ENCODE measurements around the gene OBP2A.
A peak's percentile ranks its signal among the peaks of the same experiment; 100 is the strongest.

OBP2A gene

DNA sequence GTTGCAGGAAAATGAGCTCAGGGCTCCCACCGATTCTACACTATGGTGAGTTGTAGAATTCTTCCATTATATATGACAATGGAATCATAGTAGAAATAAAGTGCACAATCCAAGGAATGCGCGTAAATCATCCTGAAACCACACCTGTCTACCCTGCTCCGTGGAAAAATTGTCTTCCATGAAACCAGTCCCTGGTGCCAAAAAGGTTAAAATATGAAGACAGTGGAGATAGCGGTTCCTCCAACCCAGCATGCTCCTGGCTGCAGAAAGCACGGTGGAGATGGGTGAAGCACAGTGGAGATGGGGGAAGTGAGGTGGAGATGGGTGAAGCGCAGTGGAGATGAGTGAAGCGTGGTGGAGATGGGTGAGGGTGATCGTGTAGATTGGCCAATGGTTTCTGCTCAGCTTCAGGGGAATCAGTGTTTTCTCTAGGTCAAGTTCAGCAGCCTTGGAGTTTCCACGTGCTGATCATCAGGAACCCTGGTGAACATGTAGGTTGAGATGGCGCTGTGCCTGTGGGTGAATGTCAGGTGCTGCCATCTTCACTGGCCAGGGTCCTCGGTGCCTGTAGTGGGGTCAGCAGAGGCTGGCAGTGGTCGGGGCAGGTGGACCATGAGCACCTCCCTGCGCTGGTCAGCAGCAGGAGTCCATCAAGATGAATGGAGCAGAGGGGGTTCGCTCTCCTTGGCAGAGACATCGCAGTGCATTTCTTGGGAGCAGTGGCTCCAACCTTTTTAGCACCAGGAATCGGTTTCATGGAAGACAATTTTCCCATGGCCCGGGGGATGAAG is 35.9 kb downstream of the OBP2A start:
- Mint-ChIP-seq H3K27ac (no peak overlapping the region), H3K36me3 (no peaks in the 10 kb centered on the region), H3K4me1 (no peaks in the 10 kb centered on the region), H3K4me3 (no peak overlapping the region), H3K9me3 (no peaks in the 10 kb centered on the region), H3K27me3 (peaks cover 3% of the 10 kb centered on the region)
- CTCF ChIA-PET = no interaction called here
- no peak for DNase-seq

DNA sequence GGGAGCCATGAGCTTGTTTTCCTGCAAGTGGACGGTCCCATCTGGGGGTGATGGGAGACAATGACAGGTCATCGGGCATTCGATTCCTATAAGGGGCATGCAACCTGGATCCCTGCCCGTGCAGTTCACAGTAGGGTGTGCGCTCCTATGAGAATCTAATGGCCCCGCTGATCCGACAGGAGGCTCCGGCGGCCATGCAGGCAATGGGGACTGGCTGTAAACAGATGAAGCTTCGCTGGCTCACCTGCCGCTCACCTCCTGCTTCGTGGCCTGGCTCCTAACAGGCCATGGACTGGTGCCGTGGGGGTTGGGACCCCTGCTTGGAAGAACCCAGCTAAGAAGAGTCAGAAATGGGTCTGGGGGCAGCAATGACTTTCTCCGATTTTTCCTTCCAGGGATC is 36.6 kb downstream of the OBP2A start:
- Mint-ChIP-seq H3K27ac (no peak overlapping the region), H3K27me3 (peaks cover 3% of the 10 kb centered on the region), H3K36me3 (no peaks in the 10 kb centered on the region), H3K4me1 (no peaks in the 10 kb centered on the region), H3K9me3 (no peaks in the 10 kb centered on the region), H3K4me3 (no peak overlapping the region)
- DNase-seq = no peak
- CTCF ChIA-PET = no interaction called here

DNA sequence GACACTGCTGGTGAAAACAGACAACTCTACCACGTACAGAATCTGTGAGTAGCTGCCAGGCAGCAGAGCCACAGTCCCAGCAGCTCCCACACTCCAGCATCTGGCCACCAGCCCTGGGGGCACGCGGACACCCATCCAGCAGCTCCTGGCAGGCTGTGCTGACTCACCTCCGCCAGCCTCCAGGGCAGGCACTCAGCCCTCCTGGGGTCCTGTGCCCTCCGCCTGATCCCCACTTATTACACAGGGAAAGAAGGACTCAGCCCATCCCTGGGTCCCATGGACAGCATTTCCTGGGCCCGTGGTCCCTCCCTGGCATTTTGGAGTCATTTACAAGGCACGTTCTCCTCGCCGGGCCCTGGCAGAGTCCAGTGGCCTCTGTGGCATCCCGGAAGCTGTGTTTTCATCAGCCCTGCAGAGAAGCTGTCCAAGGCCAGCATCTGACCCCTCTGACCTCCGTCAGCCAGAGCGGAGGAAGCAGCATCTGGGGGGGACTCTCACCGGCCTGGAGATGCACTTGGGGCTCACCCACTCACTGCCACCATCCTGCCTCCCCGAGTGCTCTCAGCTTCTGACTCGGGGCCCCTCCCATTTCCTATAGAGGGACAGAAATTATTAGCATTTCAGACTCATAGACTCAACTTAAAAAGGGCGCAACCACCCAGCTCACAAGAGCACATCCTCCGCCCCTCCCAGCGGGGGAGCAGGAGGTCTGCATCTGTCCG is 37.2 kb downstream of the OBP2A start:
- Mint-ChIP-seq H3K27me3 (peaks cover 3% of the 10 kb centered on the region), H3K4me1 (no peaks in the 10 kb centered on the region), H3K4me3 (no peak overlapping the region), H3K36me3 (no peaks in the 10 kb centered on the region), H3K9me3 (no peaks in the 10 kb centered on the region), H3K27ac (no peak overlapping the region)
- CTCF ChIA-PET = no interaction called here
- no peak for DNase-seq

DNA sequence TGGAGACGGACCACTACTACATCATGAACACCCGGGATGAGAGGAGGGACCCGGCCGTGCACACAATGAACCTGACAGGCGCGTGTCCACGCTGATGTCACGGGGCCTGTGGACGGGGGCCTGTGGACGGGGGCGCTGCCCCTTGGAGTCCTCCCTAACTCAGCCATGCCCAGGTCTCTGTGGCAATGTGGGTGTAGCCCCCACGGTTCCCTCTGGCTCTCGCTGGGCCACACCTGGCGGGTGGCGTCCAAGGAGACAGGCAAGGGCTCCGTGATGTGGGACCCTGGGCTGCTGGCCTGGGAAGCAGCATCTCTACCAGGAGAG is 37.7 kb downstream of the OBP2A start:
- H3K4me3 Mint-ChIP-seq = no peak overlapping the region
- no peak overlapping the region for H3K27ac Mint-ChIP-seq
- no peak for DNase-seq
- no peaks in the 10 kb centered on the region for H3K4me1 Mint-ChIP-seq
- no peaks in the 10 kb centered on the region for H3K9me3 Mint-ChIP-seq
- CTCF ChIA-PET = no interaction called here
- peaks cover 3% of the 10 kb centered on the region for H3K27me3 Mint-ChIP-seq
- no peaks in the 10 kb centered on the region for H3K36me3 Mint-ChIP-seq

DNA sequence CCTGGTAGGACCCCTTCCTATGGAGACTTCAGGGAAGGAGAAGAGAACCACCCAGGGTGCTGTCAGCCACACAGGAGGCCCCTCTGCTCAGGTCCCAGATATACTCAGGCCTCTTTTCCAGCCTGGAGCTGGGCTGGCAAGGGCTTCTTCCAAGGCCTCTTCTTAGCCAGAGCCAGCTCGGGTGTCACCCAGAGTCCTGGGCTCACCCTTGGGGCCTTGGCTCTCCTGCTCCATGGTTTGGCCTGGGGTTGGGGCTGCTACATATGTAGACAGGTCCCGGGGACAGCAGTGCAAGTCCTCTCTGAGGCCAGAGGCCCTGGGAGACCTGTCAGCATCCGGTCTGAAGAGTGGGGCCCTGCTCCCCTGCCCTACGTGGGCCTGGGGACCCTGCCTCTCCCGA is 38.4 kb downstream of the OBP2A start:
- DNase-seq = no peak
- Mint-ChIP-seq H3K36me3 (no peaks in the 10 kb centered on the region), H3K27me3 (peaks cover 3% of the 10 kb centered on the region), H3K9me3 (no peaks in the 10 kb centered on the region), H3K4me3 (no peak overlapping the region), H3K27ac (no peak overlapping the region), H3K4me1 (no peaks in the 10 kb centered on the region)
- CTCF ChIA-PET = no interaction called here

DNA sequence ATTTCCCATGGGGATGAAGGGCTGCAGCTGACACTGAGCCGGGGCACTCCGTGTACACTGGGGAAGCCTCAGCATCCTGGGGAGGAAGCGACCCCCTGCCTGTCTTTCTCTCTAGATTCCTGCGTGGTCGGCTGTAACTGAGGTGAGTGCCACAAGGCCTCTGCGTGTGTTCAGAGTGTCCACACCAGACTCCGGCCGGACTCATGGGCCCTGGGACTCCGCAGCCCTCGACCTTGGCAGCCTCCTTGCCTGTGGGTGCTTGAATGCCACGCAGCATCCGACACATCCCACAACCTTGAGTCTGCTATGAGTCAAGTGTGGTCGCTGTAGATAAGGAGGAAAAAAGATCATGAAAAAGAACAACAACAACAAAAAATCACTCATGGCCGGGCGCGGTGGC is 39.0 kb downstream of the OBP2A start:
- Mint-ChIP-seq H3K9me3 (no peaks in the 10 kb centered on the region), H3K36me3 (no peaks in the 10 kb centered on the region), H3K27ac (no peak overlapping the region), H3K4me1 (no peaks in the 10 kb centered on the region), H3K4me3 (no peak overlapping the region), H3K27me3 (peaks cover 3% of the 10 kb centered on the region)
- CTCF ChIA-PET = no interaction called here
- DNase-seq = no peak

DNA sequence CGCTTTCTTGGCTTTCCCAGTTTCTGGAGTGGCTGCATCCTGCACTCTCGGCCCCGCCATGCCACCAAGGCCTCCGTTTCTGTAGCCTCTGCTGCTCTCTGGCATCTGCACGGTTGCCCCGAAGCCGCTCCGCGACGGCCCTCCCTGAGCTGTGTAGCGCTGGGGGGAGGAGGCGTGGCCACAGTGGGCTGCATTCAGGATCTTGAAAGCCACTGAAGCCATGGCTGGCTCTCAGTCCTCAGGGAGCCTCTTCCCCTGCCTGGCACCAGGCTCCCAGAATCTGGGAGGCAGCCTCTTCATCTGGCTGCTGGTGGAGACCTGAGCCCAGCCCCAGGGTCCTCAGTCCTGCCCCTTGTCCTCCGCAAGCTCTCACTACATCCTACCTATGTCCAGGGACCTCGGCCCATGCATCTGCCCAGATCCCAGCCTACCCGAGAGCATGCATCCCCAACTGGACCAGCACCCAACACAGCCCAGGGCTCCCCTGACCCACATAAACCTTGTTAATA is 40.7 kb downstream of the OBP2A start:
- CTCF ChIA-PET = no interaction called here

DNA sequence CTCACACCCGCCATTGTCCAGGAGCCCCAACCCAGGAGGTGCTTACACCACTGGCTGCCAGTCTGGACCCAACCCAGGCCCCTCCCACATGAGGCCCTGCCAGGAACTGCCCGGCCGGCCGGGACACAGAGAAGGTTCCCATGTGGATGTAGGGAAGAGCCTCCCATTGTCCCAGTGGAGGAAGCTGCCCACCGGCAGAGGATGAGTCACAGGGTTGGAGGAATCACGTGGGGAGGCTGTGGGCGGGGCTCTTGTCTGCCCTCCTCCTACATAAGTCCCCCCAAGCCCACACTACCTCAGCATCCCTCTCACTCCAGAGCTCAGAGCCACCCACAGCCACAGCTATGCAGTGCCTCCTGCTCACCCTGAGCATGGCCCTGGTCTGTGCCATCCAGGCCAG is 41.7 kb downstream of the OBP2A start:
- no peak for DNase-seq
- Mint-ChIP-seq H3K27ac (no peak overlapping the region), H3K27me3 (peaks cover 3% of the 10 kb centered on the region), H3K9me3 (no peaks in the 10 kb centered on the region), H3K4me1 (no peaks in the 10 kb centered on the region), H3K36me3 (no peaks in the 10 kb centered on the region), H3K4me3 (no peak overlapping the region)
- CTCF ChIA-PET = no interaction called here

More for the DNA sequence above, 40.7 kb downstream of the OBP2A start:
- Mint-ChIP-seq H3K4me1 (no peaks in the 10 kb centered on the region), H3K9me3 (no peaks in the 10 kb centered on the region), H3K4me3 (no peak overlapping the region), H3K36me3 (no peaks in the 10 kb centered on the region), H3K27me3 (peaks cover 3% of the 10 kb centered on the region), H3K27ac (no peak overlapping the region)
- DNase-seq = no peak

DNA sequence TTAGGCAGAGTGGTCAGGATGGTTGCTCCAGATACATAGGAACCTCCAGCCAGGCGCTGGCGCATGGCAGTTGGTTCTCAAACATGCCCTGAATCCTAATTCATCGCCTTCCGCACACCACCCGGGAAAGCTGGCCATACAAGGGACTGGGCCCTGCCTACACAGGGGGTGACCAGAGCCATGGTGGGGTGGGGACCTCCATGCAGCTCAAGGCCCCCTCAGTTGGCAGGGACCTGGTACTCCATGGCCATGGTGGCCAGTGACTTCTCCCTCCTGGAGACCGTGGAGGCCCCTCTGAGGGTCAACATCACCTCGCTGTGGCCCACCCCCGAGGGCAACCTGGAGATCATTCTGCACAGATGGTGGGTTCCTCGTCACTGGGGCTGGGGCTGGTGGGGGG is 42.4 kb downstream of the OBP2A start:
- no peaks in the 10 kb centered on the region for H3K36me3 Mint-ChIP-seq

DNA sequence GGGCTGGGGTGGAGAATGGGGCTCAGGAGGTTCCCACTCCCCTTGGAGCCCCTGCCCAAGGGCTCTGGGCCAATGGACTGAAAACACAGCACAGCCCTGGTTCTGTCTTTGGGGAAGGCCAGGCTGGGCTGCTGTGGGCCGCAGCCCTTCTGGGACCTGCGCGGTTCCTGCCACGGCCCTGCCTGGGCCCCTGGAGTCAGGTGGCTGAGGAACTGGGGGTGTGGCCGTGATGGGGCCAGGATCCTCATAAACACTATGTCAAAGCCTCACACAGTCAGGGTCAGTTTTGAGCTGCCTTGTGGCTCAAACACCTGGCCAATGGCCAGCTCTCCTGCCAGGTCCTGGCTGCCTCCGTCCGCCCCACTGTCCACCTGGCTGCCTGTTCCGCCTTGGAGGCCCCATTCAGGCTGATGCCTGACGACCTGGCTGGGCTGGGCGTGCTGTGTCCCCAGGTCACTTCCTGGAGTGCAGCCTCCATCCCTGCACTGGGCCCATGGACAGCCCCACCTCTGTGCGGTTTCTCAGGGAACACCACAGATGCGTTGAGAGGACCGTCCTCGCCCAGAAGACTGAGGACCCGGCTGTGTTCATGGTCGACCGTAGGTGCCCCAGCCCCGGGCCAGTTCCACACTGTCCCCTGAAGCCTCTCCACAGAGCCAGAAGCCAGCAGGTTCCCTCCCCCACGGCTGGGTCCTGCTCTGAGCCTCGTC is 43.1 kb downstream of the OBP2A start:
- no peaks in the 10 kb centered on the region for H3K4me1 Mint-ChIP-seq
- H3K27me3 Mint-ChIP-seq = no peaks in the 10 kb centered on the region
- no peak overlapping the region for H3K27ac Mint-ChIP-seq
- DNase-seq = peak; percentile 11
- no peak overlapping the region for H3K4me3 Mint-ChIP-seq
- H3K9me3 Mint-ChIP-seq = no peaks in the 10 kb centered on the region
- CTCF ChIA-PET = no interaction called here
- H3K36me3 Mint-ChIP-seq = no peaks in the 10 kb centered on the region

More for the DNA sequence above, 42.4 kb downstream of the OBP2A start:
- Mint-ChIP-seq H3K4me3 (no peak overlapping the region), H3K27me3 (peaks cover 3% of the 10 kb centered on the region), H3K9me3 (no peaks in the 10 kb centered on the region), H3K4me1 (no peaks in the 10 kb centered on the region), H3K27ac (no peak overlapping the region)
- DNase-seq = no peak
- CTCF ChIA-PET = no interaction called here

DNA sequence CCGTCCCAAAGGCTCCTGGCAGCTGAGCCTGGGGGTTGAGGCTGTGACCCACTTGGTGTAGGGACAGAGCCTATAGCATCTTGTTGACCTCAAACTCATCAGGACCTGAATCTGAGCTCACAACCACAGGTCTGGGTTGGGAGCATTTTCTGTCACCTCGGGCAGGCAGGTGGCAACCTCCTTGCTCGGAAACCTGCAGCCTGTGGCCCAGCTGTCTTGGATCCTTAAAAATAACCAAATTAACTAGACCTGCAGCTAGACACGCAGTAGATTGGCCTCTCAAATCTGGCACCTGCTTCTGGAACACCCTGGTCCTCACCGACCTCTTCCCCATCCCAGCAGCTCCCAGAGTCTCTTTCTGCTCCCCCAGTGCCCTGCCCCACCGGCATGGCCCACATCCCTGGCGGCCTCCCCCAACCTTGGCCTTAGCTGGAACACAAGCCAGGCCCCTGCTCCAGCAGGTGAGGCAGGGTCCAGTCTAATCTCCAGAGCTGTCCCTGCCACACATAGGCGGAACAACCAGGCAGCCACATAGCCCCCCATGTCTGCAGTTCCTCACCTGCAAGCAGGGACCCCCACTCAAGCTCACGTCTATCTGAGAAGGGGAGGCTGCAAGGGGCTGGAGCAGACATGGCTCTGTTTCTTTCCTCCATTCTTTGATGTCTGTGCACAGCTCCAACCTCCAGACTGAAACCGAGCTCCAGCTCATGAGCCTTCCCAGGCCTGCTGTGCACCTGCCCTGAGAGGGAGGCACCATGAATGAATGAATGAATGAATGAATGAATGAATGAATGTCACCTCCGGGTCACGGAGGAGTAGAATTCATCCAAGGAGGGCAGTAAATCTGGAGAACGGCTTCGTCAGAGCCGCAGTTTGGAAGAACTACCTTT is 43.9 kb downstream of the OBP2A start:
- CTCF ChIA-PET = no interaction called here
- DNase-seq = peak; percentile 12
- Mint-ChIP-seq H3K27me3 (no peaks in the 10 kb centered on the region), H3K9me3 (no peaks in the 10 kb centered on the region), H3K4me3 (no peak overlapping the region), H3K4me1 (no peaks in the 10 kb centered on the region), H3K36me3 (no peaks in the 10 kb centered on the region), H3K27ac (no peak overlapping the region)

DNA sequence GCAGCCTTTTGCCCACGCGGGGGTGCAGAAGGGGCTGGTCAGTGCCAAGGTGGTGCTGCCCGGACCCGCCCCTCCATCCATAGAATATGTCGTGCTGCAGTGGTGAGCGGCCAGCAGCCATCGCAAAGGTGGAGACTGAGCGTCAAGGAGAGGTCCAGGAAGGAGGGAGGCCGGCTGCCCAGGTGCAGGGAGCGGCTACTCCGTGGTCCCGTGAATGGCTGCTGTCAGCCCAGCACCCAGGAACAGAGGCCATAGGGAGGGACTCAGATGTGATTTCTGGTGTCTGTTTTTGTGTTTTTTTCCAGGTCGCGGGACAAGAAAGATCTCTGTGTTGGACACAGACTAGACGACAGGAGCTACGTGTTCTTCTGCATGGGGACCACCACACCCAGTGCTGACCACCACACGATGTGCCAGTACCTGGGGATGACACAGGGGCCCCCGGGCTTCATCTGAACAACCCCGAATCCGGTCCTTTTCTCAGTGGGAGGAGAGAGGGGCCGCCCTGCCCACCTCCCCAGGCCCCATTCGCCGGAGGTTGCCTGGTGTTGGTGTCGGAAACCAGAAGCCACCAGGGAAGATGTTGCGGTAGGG is 44.7 kb downstream of the OBP2A start:
- H3K4me3 Mint-ChIP-seq = no peak overlapping the region
- CTCF ChIA-PET = no interaction called here
- no peaks in the 10 kb centered on the region for H3K9me3 Mint-ChIP-seq
- H3K4me1 Mint-ChIP-seq = no peaks in the 10 kb centered on the region
- H3K27me3 Mint-ChIP-seq = peaks cover 1% of the 10 kb centered on the region
- DNase-seq = no peak
- H3K36me3 Mint-ChIP-seq = no peaks in the 10 kb centered on the region
- no peak overlapping the region for H3K27ac Mint-ChIP-seq

DNA sequence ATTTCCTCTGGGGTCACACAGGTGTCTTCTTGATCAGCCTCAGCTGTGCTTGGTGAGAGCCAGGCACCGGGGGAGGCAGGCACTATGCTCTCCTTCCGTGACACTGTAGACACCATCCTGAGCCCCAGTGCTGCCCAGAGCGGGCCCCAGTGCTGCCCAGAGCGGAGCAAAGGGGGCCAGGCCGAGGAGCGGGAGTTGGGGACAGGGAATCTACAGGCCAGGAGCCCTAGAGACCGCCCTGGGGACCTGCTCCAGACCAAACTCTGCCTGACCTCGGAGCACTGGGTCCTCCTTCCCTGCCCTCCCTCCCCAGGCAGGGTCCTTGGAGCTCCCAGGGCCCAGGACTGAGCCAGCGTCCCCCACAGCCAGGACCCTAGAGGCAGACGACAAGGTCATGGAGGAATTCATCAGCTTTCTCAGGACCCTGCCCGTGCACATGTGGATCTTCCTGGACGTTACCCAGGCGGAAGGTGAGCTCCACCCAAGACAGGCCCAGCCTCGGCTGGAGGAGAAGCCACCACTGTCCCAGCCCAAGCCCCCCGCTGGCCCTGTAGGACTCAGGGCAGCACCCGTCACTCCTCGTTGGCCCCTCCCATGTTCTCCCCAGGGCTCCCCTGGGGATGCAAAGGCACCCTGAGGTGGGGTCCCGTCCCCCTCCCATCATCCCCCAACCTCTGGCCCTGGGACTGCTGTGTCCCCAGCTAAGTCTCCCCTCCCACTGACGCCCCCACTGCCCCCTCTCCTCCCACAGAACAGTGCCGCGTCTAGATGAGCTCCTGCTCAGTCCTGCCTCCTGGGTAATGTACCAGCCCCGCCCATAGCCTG is 45.8 kb downstream of the OBP2A start:
- CTCF ChIA-PET = no interaction called here
- H3K36me3 Mint-ChIP-seq = no peaks in the 10 kb centered on the region

More for the DNA sequence above, 45.8 kb downstream of the OBP2A start:
- H3K9me3 Mint-ChIP-seq = no peaks in the 10 kb centered on the region
- no peak overlapping the region for H3K4me3 Mint-ChIP-seq
- no peak overlapping the region for H3K27ac Mint-ChIP-seq
- DNase-seq = peak; percentile 10
- H3K4me1 Mint-ChIP-seq = no peaks in the 10 kb centered on the region
- H3K27me3 Mint-ChIP-seq = peaks cover 10% of the 10 kb centered on the region

Measured in activated naive CD4-positive, alpha-beta T cell treated with anti-CD3 and anti-CD28 coated beads, Interleukin-2, amount 10 ng/mL, durations not matched to agents 7 days and 5 days (primary cell).